Stimulated activated CD4-positive, alpha-beta T cell treated with anti-CD3 and anti-CD28 coated beads, Interleukin-2, amount 100 ng/mL, for 48 hours (primary cell): ENCODE results near the gene ADCY2.

ENCODE experiments used
- DNase-seq, 2 donors: peaks; one replicate each; pipeline ENCODE4 v3.0.0-alpha.2; 2020

ADCY2 gene

DNA sequence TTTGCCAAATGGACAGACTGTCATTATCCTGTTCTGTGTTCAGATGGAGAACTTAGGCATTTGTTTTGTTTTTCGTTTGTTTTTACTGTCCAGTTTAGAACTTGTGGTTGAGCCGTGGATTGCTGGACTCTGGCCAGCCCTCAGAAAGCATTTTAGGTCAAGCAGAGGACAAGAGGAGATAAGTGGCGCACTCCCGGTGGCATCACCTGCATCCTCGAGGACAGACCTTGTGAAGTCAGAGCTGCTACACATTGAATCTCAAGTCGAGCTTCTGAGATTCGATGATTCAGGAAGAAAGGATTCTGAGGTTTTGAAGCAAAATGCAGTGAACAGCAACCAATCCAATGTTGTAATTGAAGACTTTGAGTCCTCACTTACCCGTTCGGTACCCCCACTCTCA lies 481.9 kb downstream of the ADCY2 start:
- no peak for DNase-seq

DNA sequence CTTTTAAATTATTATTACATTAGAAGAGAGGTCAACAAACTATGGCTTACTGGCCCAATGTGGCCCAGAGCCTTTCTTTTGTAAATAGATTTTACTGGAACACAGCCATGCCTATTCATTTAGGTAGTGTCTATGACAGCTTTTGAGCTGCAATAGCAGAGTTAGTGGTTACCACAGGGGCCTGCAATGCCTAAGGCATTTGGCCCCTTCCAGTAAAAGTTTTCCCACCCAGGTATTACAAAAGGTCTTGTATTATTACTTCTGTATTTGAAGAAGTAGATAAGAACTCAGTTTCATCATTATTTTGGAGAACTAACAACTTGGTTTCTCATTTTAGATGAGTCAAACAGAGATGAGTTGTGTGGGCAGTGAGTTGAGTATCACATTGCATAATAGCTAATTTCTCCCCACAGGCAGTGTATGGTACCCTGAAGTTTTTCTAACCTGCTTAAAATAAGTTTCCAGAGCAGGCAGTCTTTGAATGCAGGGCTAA lies 482.5 kb downstream of the ADCY2 start:
- no peak for DNase-seq
